Astrocyte (in vitro differentiated cells and primary cell): ENCODE results near the gene TINCR.

Source experiments
- CTCF ChIP-seq: IDR thresholded peaks from 2 replicates; pipeline ENCODE4 v1.5.1; 2011; ENCODE audit warnings: low read depth, mild to moderate bottlenecking, inconsistent platforms, low read length, moderate library complexity; ENCODE audit not compliant: insufficient read depth
- EZH2 ChIP-seq: IDR thresholded peaks from 2 replicates; pipeline ENCODE4 v1.6.1; 2012; ENCODE audit warnings: mild to moderate bottlenecking, low read length, inconsistent platforms; ENCODE audit not compliant: insufficient read depth

GRCh38 chr19:5536337-5536894, 31.3 kb downstream of the TINCR start:
- TF ChIP-seq EZH2 = no peak
- no peak for TF ChIP-seq CTCF
